ENCODE data around the gene SHANK3.

The SHANK3 gene

DNA sequence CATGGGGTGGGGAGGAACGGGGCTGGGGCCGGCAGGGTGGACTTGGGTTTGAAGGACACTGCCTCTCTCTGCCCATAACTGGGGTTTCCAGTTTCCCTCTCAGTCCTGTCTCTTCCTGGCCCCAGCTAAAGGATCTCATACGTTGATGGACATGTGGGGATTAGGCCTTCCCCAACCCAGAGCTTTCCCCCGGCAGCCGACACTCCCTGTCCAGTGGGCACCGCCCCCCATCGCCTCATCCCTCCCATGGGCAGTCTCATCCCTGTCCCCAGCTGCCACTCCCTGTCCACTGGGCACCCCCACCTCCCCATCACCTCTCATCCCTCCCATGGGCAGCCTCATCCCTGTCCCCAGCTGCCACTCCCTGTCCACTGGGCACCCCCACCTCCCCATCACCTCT lies 43.2 kb downstream of the SHANK3 start:
- no peak overlapping the region for H3K4me3 Mint-ChIP-seq
- CTCF ChIA-PET: no interaction called here
- H3K27ac Mint-ChIP-seq: no peak overlapping the region
- no peaks in the 10 kb centered on the region for H3K4me1 Mint-ChIP-seq
- H3K36me3 Mint-ChIP-seq: no peaks in the 10 kb centered on the region
- no peak for DNase-seq
- peaks cover 2% of the 10 kb centered on the region for H3K27me3 Mint-ChIP-seq
- peaks cover 1% of the 10 kb centered on the region for H3K9me3 Mint-ChIP-seq

DNA sequence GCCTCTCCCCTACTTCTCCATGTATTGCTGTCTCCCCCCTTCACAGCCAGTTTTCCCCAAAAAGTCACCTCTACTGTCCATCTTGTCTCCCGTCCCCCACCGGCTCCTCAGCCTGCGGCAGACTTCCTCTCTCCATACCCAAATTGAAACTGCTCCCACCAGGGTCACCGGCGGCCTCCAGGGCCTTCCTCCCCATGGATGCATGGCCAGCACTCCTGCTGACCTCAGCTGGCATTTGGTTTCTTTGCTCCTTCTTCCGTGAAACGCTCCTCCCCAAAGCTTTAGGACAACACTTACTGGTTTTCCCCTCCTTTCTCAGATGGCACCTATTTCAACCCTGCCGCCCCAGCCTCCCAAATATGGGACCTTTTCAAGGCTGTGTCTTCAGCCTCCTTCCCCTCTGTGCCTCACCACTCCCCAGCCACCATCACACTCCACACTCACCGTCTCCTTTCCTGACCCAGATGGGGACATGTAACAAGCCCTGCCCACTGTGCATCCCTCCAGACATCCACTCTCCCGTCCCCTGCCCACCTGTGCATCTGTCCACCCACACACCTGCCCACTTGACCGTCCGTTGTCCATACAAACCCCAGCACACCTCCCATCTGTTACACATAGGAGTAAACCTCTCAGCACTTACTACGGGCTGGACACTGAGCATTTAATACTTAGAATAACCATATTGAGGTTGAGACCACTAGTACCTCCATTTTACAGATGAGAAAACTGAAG lies 43.8 kb downstream of the SHANK3 start:
- no peaks in the 10 kb centered on the region for H3K9me3 Mint-ChIP-seq
- H3K4me1 Mint-ChIP-seq: no peaks in the 10 kb centered on the region
- H3K27me3 Mint-ChIP-seq: no peaks in the 10 kb centered on the region
- CTCF ChIA-PET: no interaction called here
- H3K4me3 Mint-ChIP-seq: no peak overlapping the region
- H3K36me3 Mint-ChIP-seq: no peaks in the 10 kb centered on the region
- no peak overlapping the region for H3K27ac Mint-ChIP-seq
- DNase-seq: no peak

DNA sequence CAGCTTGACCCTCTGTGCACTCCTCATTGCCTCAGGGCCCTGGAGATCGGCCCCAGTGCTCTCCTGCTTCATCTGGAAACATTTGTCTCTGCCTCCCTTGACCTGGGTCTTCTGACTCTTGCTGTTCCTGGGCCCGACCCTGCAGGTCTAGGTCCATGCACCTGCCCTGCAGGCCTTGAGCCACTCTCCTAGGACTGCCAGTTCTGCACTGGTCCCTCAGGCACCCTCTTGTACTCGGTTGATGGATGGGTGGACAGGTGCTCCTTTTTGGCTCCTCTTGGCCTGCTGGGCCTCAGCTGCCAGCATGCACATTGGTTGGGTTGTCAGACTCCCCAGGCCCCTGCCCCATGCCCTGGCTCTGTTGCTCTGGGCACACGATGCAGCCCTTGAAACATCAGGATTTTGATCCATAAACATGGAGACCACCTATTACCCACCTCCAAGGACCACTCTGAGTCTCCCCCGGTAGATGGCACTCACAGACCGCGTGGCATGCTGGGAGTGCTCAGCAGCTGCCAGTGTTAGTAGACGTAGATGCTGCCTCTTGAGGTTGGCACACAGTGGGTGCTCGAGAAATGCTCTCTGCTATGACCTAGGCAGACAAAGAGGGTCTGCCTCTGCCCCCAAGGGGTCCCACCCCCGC lies 45.2 kb downstream of the SHANK3 start:
- no peak for DNase-seq
- H3K27me3 Mint-ChIP-seq: peaks cover under 1% of the 10 kb centered on the region
- CTCF ChIA-PET: no interaction called here
- no peaks in the 10 kb centered on the region for H3K36me3 Mint-ChIP-seq
- H3K9me3 Mint-ChIP-seq: no peaks in the 10 kb centered on the region
- H3K4me3 Mint-ChIP-seq: no peak overlapping the region
- no peak overlapping the region for H3K27ac Mint-ChIP-seq
- H3K4me1 Mint-ChIP-seq: no peaks in the 10 kb centered on the region

DNA sequence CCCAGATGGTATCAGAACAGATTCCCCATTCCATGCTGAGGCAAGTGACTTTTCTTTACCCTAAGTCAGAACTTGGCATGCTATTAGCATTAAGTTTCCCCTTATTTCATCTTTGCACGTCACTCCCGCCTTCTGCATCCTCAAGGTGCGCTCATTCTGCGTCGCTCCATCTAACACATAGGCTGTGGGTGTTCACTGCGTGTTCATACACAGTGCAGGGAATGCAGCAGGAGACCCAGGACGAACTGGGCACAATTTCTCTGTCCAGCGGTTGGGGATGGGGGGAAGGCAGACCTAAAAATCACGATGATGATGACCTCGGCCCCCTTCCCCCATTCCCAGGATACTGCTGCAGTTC lies 45.7 kb downstream of the SHANK3 start:
- Mint-ChIP-seq H3K36me3 (no peaks in the 10 kb centered on the region), H3K9me3 (no peaks in the 10 kb centered on the region), H3K4me3 (no peak overlapping the region), H3K27me3 (peaks cover 4% of the 10 kb centered on the region), H3K4me1 (no peaks in the 10 kb centered on the region), H3K27ac (no peak overlapping the region)
- CTCF ChIA-PET: no interaction called here
- no peak for DNase-seq

- Mint-ChIP-seq H3K9me3 (no peaks in the 10 kb centered on the region), H3K27me3 (peaks cover 4% of the 10 kb centered on the region), H3K4me3 (no peak overlapping the region), H3K27ac (no peak overlapping the region), H3K4me1 (no peaks in the 10 kb centered on the region), H3K36me3 (no peaks in the 10 kb centered on the region)
- CTCF ChIA-PET: no interaction called here
- DNase-seq: no peak
Measured at GRCh38 chr22:50719814-50720300, 47.2 kb downstream of the SHANK3 start.

DNA sequence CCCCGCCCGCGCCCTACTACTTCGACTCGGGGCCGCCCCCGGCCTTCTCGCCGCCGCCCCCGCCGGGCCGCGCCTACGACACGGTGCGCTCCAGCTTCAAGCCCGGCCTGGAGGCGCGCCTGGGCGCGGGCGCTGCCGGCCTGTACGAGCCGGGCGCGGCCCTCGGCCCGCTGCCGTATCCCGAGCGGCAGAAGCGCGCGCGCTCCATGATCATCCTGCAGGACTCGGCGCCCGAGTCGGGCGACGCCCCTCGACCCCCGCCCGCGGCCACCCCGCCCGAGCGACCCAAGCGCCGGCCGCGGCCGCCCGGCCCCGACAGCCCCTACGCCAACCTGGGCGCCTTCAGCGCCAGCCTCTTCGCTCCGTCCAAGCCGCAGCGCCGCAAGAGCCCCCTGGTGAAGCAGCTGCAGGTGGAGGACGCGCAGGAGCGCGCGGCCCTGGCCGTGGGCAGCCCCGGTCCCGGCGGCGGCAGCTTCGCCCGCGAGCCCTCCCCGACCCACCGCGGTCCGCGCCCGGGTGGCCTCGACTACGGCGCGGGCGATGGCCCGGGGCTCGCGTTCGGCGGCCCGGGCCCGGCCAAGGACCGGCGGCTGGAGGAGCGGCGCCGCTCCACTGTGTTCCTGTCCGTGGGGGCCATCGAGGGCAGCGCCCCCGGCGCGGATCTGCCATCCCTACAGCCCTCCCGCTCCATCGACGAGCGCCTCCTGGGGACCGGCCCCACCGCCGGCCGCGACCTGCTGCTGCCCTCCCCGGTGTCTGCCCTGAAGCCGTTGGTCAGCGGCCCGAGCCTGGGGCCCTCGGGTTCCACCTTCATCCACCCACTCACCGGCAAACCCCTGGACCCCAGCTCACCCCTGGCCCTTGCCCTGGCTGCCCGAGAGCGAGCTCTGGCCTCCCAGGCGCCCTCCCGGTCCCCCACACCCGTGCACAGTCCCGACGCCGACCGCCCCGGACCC lies 48.0 kb downstream of the SHANK3 start:
- Mint-ChIP-seq H3K27me3 (peaks cover 4% of the 10 kb centered on the region), H3K9me3 (no peaks in the 10 kb centered on the region), H3K36me3 (no peaks in the 10 kb centered on the region), H3K4me3 (no peak overlapping the region), H3K4me1 (no peaks in the 10 kb centered on the region), H3K27ac (no peak overlapping the region)
- DNase-seq: no peak
- CTCF ChIA-PET: no interaction called here

- H3K27me3 Mint-ChIP-seq: peaks cover 4% of the 10 kb centered on the region
- CTCF ChIA-PET: no interaction called here
- no peaks in the 10 kb centered on the region for H3K4me1 Mint-ChIP-seq
- no peaks in the 10 kb centered on the region for H3K9me3 Mint-ChIP-seq
- no peak overlapping the region for H3K4me3 Mint-ChIP-seq
- DNase-seq: no peak
- H3K36me3 Mint-ChIP-seq: no peaks in the 10 kb centered on the region
- no peak overlapping the region for H3K27ac Mint-ChIP-seq
Measured at GRCh38 chr22:50721257-50721844, 48.7 kb downstream of the SHANK3 start.

DNA sequence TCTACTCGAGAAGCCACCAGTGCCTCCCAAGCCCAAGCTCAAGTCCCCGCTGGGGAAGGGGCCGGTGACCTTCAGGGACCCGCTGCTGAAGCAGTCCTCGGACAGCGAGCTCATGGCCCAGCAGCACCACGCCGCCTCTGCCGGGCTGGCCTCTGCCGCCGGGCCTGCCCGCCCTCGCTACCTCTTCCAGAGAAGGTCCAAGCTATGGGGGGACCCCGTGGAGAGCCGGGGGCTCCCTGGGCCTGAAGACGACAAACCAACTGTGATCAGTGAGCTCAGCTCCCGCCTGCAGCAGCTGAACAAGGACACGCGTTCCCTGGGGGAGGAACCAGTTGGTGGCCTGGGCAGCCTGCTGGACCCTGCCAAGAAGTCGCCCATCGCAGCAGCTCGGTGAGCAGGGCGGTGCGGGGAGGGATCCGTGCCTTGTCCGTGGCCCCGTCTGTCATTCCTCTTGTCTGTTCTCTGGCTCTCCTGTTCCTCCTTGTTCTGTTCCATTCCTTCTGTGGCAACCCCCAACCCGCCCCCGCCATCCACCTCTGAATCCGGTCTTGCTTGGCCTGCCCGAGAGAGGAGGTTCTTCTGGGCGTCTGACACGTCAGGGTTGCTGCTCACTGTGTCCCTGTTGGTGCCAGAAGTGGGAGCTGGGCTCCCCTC lies 49.6 kb downstream of the SHANK3 start:
- Mint-ChIP-seq H3K9me3 (no peaks in the 10 kb centered on the region), H3K27me3 (peaks cover 4% of the 10 kb centered on the region), H3K4me1 (no peaks in the 10 kb centered on the region), H3K36me3 (no peaks in the 10 kb centered on the region), H3K27ac (no peak overlapping the region), H3K4me3 (no peak overlapping the region)
- CTCF ChIA-PET: no interaction called here
- DNase-seq: no peak
